Activated B cell treated with CpG ODN at 0.5 μM for 24 hours (primary cell): ENCODE results near the gene XIRP2. TPM values are rescaled to one million over a fixed set of nuclear protein-coding genes. Genes with fewer than 3 reads are reported as not detected.

ENCODE experiments used
- ATAC-seq: fragments of 200-7000 bp; cut with Tn5 transposase; one replicate; pipeline ENCODE4 v1.10.0; 2021; ENCODE audit warnings: low read depth, mild to moderate bottlenecking, moderate library complexity
- CTCF ChIA-PET: fragments of 350-600 bp; sonication (Branson Sonifier 250); formaldehyde crosslinking; loops from one replicate; lab custom pipeline; 2021; ENCODE audit warnings: antibody characterized with exemption; lab: Charles Lee
- POLR2A ChIA-PET: fragments of 350-600 bp; sonication (Branson Sonifier 250); formaldehyde crosslinking; loops from one replicate; lab custom pipeline; 2021; ENCODE audit warnings: antibody characterized with exemption; lab: Charles Lee
- DNase-seq: peaks from one replicate; pipeline ENCODE4 v3.0.0; 2022
- H3K27ac Mint-ChIP-seq: one replicate; pipeline ENCODE4 v1.8.0; 2020; ENCODE audit warnings: mixed read lengths
- H3K27me3 Mint-ChIP-seq: one replicate; pipeline ENCODE4 v1.8.0; 2021; ENCODE audit warnings: mixed read lengths
- H3K36me3 Mint-ChIP-seq: one replicate; pipeline ENCODE4 v1.8.0; 2021; ENCODE audit warnings: low read depth, mixed read lengths
- H3K4me1 Mint-ChIP-seq: one replicate; pipeline ENCODE4 v1.8.0; 2021; ENCODE audit warnings: mixed read lengths
- H3K4me3 Mint-ChIP-seq: one replicate; pipeline ENCODE4 v1.8.0; 2020; ENCODE audit warnings: mild to moderate bottlenecking, mixed read lengths
- H3K9me3 Mint-ChIP-seq: one replicate; pipeline ENCODE4 v1.8.0; 2020; ENCODE audit warnings: mixed read lengths
- CTCF ChIP-seq: fragments of 200-600 bp; IDR thresholded peaks from one replicate; pipeline ENCODE4 v1.8.0; 2022; ENCODE audit warnings: antibody characterized with exemption, mild to moderate bottlenecking
- intact Hi-C: fragments of 100-400 bp; cut with micrococcal nuclease; formaldehyde crosslinking; loops from one replicate; pipeline ENCODE4 v1.15.1; 2024
- total RNA-seq: library from RNA; stranded (reverse); gene quantifications from 2 replicates; pipeline ENCODE4 v1.2.3, GENCODE V29; 2022

Gene XIRP2
- total RNA-seq, 1 donor from 2014 or later, result not detected

- Mint-ChIP-seq H3K4me1 (no peaks in the 10 kb centered on the region), H3K27me3 (no peaks in the 10 kb centered on the region), H3K27ac (no peak overlapping the region), H3K9me3 (no peaks in the 10 kb centered on the region), H3K4me3 (no peak overlapping the region), H3K36me3 (no peaks in the 10 kb centered on the region)
- ATAC-seq, result no peak
- intact Hi-C loops, result no loop called here
- no peak for TF ChIP-seq CTCF
- ChIA-PET CTCF (no interaction called here), POLR2A (no interaction called here)
- DNase-seq, result no peak
Observed at GRCh38 chr2:167237478-167237877, 349.2 kb downstream of the XIRP2 start.

- ATAC-seq (no peak), DNase-seq (no peak)
- no peaks in the 10 kb centered on the region for H3K27me3 Mint-ChIP-seq
- intact Hi-C loops, result no loop called here
- CTCF ChIA-PET, result no interaction called here
- no peak for TF ChIP-seq CTCF
- no peaks in the 10 kb centered on the region for H3K4me1 Mint-ChIP-seq
- H3K9me3 Mint-ChIP-seq, result no peaks in the 10 kb centered on the region
- H3K4me3 Mint-ChIP-seq, result no peak overlapping the region
- POLR2A ChIA-PET, result no interaction called here
- H3K36me3 Mint-ChIP-seq, result no peaks in the 10 kb centered on the region
- H3K27ac Mint-ChIP-seq, result no peak overlapping the region
Observed at GRCh38 chr2:167240671-167241070, 352.4 kb downstream of the XIRP2 start.

GRCh38 chr2:167249197-167249596, 360.9 kb downstream of the XIRP2 start:
- H3K4me1 Mint-ChIP-seq, result no peaks in the 10 kb centered on the region
- no peak for TF ChIP-seq CTCF
- no peak for DNase-seq
- no peaks in the 10 kb centered on the region for H3K9me3 Mint-ChIP-seq
- intact Hi-C loops, result no loop called here
- POLR2A ChIA-PET, result no interaction called here
- CTCF ChIA-PET, result no interaction called here
- no peak overlapping the region for H3K4me3 Mint-ChIP-seq
- H3K36me3 Mint-ChIP-seq, result no peaks in the 10 kb centered on the region
- H3K27ac Mint-ChIP-seq, result no peak overlapping the region
- ATAC-seq, result no peak
- H3K27me3 Mint-ChIP-seq, result no peaks in the 10 kb centered on the region

- no peaks in the 10 kb centered on the region for H3K4me1 Mint-ChIP-seq
- H3K4me3 Mint-ChIP-seq, result no peak overlapping the region
- CTCF ChIA-PET, result no interaction called here
- H3K36me3 Mint-ChIP-seq, result no peaks in the 10 kb centered on the region
- POLR2A ChIA-PET, result no interaction called here
- H3K9me3 Mint-ChIP-seq, result no peaks in the 10 kb centered on the region
- no peak for TF ChIP-seq CTCF
- intact Hi-C loops, result no loop called here
- no peak for DNase-seq
- H3K27ac Mint-ChIP-seq, result no peak overlapping the region
- H3K27me3 Mint-ChIP-seq, result no peaks in the 10 kb centered on the region
- no peak for ATAC-seq
Observed at GRCh38 chr2:167253025-167253424, 364.7 kb downstream of the XIRP2 start.

GRCh38 chr2:167254721-167255120, 366.4 kb downstream of the XIRP2 start:
- Mint-ChIP-seq H3K4me3 (no peak overlapping the region), H3K27me3 (no peaks in the 10 kb centered on the region), H3K9me3 (no peaks in the 10 kb centered on the region), H3K27ac (no peak overlapping the region), H3K36me3 (no peaks in the 10 kb centered on the region), H3K4me1 (no peaks in the 10 kb centered on the region)
- TF ChIP-seq CTCF, result no peak
- ChIA-PET CTCF (no interaction called here), POLR2A (no interaction called here)
- no peak for ATAC-seq
- intact Hi-C loops, result no loop called here
- DNase-seq, result no peak
